Duodenal mucosa (tissue), 2 donors: ENCODE measurements around the gene UNC5A.

Experiments
- H3K27ac ChIP-seq: one replicate; pipeline ENCODE4 v1.7.0; 2013; ENCODE audit warnings: low read depth, low read length
- H3K27me3 ChIP-seq, 2 donors: one replicate each; pipeline ENCODE4 v1.7.0; 2013; ENCODE audit warnings: low read length in 2 of 2, control low read depth in 1 of 2; ENCODE audit not compliant: insufficient read depth in 2 of 2, control insufficient read depth in 1 of 2
- H3K36me3 ChIP-seq, 2 donors: one replicate each; pipeline ENCODE4 v1.7.0; 2013; ENCODE audit warnings: low read length in 2 of 2, control low read depth in 1 of 2; ENCODE audit not compliant: insufficient read depth in 2 of 2, control insufficient read depth in 1 of 2
- H3K4me1 ChIP-seq, 2 donors: one replicate each; pipeline ENCODE4 v1.7.0; 2013; ENCODE audit warnings: low read length in 2 of 2, control low read depth in 1 of 2; ENCODE audit not compliant: insufficient read depth in 2 of 2, control insufficient read depth in 1 of 2
- H3K4me3 ChIP-seq, 2 donors: one replicate each; pipeline ENCODE4 v1.7.0; 2013; ENCODE audit warnings: low read length in 2 of 2, low read depth in 1 of 2
- H3K9ac ChIP-seq, 2 donors: one replicate each; pipeline ENCODE4 v1.7.0; 2013; ENCODE audit warnings: low read length in 2 of 2, low read depth in 1 of 2
- H3K9me3 ChIP-seq, 2 donors: one replicate each; pipeline ENCODE4 v1.7.0; 2013; ENCODE audit warnings: low read length in 2 of 2, control low read depth in 1 of 2; ENCODE audit not compliant: control insufficient read depth in 1 of 2

The UNC5A gene

GRCh38 chr5:176851871-176852658, 41.7 kb downstream of the UNC5A start:
- Histone ChIP-seq H3K36me3 (no peaks in the 10 kb centered on the region), H3K4me3 (no peak overlapping the region), H3K4me1 (no peaks in the 10 kb centered on the region), H3K9ac (no peak overlapping the region), H3K9me3 (no peaks in the 10 kb centered on the region), H3K27me3 (peaks cover 4% of the 10 kb centered on the region in 2 donors), H3K27ac (no peak overlapping the region)

DNA sequence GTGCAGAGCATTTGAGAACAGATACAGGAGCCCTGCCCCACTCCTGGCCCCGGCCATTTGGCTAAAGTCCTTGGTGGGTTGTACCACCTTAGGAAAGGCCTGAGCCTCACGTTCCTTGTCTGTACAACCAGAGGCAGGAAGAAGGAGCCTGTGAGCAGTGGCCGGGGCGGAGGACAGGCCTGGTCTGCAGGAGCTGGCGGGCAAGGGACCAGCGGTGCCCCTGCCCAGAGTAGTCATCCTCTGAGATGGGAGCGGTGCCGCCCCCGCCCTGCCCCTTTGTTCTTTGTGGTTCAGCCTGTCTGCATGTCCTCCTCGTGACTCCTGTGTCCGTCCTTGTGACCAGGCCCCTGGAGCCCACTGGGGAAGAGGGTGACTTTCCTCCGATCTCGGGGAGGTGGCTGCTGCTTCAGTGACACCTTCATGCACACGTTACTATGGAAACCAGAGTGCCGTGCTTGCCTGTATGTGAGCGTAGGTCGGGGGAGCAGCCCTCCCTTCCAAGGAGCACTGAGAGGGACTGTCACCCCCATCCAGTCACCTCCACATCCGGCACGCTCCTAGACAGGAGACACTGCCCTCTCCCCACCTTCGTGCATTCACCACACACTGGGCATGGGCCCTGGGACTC, 42.9 kb downstream of the UNC5A start:
- H3K27me3 ChIP-seq: peaks cover 0 to 6% of the 10 kb centered on the region in 2 donors
- H3K4me3 ChIP-seq: no peak overlapping the region
- no peaks in the 10 kb centered on the region for H3K36me3 ChIP-seq
- H3K4me1 ChIP-seq: no peaks in the 10 kb centered on the region
- H3K9ac ChIP-seq: no peak overlapping the region
- no peaks in the 10 kb centered on the region for H3K9me3 ChIP-seq
- no peak overlapping the region for H3K27ac ChIP-seq

DNA sequence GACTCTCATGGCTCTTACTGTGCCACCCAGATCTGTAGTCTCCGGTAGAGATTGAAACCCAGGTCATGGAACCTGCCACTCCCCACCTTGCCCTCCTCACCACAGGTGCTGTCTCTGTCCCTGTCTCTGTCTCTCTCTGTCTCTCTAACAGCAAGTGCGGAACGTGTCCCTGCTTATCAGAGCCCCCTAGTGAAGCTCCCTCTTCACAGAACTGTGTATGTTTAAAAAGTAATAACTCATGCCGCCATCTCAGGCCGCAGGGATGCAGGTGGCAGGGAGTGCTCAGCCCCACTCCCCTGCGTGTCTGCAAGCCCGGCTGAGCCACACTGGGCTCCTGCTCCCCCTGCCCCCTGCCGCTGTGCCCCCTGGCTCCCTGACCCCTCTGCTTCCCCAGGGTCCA, 43.8 kb downstream of the UNC5A start:
- H3K36me3 ChIP-seq: no peaks in the 10 kb centered on the region
- no peak overlapping the region for H3K27ac ChIP-seq
- no peaks in the 10 kb centered on the region for H3K4me1 ChIP-seq
- H3K4me3 ChIP-seq: no peak overlapping the region
- H3K9me3 ChIP-seq: no peaks in the 10 kb centered on the region
- peaks cover 0 to 6% of the 10 kb centered on the region in 2 donors for H3K27me3 ChIP-seq
- H3K9ac ChIP-seq: no peak overlapping the region

DNA sequence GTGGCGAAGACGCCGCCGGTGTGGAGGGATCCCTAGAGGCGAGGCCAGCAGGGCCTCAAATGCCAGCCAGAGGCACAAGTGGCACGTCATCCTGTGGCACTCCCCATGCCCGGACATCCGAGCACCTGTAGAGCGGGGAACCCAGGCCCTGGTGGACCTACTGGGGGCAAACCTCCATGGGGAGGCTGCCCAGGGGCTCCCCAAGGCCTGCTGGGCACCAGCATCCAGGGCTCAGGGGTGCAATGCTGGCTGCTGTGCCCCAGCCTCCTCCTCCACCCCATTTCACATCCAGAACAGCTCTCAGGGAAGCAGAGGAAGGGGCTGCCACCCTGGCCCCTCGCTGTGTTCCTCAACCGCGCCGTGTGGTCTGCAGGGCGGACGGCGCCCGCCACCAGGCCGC, 45.2 kb downstream of the UNC5A start:
- H3K4me1 ChIP-seq: no peaks in the 10 kb centered on the region
- no peak overlapping the region for H3K4me3 ChIP-seq
- no peaks in the 10 kb centered on the region for H3K9me3 ChIP-seq
- no peak overlapping the region for H3K9ac ChIP-seq
- H3K27ac ChIP-seq: no peak overlapping the region
- no peaks in the 10 kb centered on the region for H3K36me3 ChIP-seq
- H3K27me3 ChIP-seq: peaks cover 0 to 6% of the 10 kb centered on the region in 2 donors

DNA sequence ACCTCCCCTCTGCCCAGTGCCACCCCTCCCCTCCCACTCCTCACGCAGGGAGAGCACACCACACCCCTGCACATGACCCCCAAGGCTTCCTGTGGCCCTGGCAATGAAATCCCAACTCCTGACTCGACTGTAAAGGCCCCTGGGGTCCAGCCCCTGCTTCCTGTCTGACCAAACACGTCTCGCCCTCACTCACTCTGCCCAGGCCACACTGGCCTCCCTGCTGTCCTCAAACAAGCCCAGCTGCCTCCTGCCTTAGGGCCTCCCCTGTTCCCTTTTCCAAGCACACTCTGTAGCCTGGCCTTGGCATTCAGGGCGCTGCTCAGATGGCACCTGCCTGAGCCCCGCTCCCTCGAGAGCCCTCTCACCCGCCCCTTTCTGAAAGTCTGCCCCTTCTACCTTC, 46.4 kb downstream of the UNC5A start:
- H3K4me1 ChIP-seq: no peaks in the 10 kb centered on the region
- H3K9ac ChIP-seq: no peak overlapping the region
- no peaks in the 10 kb centered on the region for H3K9me3 ChIP-seq
- no peak overlapping the region for H3K27ac ChIP-seq
- no peak overlapping the region for H3K4me3 ChIP-seq
- peaks cover 0 to 6% of the 10 kb centered on the region in 2 donors for H3K27me3 ChIP-seq
- no peaks in the 10 kb centered on the region for H3K36me3 ChIP-seq

DNA sequence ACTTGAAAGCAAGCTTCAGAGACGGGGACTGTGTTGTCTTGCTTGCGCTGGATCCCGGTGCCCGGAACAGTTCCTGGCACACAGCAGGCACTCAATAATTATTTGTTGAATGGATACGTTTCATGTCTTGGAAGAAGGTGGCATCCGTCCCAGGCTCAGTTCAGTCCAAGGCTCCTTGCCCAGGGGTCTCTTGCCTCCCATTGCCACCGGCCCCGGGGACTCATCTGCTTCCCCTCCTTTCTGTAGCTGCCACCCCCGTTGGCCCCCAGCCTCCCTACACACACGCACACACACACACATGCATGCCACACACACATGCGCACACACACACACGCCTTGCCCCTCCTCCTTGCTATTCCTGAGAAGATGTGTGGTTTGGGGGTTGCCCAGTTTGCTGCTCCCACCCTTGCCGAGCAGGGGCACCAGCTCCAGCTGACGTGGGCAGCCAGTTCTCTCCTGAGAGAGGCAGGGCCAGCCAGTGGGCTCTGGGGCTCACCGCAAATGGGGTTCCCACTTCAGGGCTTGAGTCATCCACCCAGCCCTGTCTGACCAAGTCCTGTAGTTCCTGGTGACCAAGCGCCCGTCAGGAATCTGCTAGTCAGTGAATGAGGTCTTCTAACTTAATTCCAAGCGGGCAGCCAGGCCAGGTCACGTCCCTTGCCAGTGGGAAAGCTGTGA, 47.0 kb downstream of the UNC5A start:
- Histone ChIP-seq H3K4me1 (no peaks in the 10 kb centered on the region), H3K9me3 (no peaks in the 10 kb centered on the region), H3K27ac (no peak overlapping the region), H3K27me3 (peaks cover 0 to 6% of the 10 kb centered on the region in 2 donors), H3K9ac (no peak overlapping the region), H3K4me3 (no peak overlapping the region), H3K36me3 (no peaks in the 10 kb centered on the region)

DNA sequence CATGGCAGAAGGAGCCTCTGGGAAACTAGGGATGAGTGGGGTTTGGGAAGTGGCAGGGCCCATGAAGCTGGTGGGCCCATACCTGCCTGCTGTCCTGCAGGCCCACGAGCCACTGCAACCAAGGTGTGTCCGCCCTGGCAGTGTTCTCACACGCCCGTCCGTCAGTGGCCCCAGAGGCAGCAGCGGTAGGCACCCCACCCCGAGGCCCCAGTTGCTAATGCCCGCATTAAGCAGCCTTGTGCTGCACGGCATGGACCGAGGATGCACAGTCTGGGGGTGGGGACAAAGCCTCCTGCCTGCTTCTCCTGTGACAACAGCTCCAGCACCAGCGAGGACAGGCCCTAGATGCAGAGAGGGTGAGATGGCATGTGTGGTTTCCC, 47.5 kb downstream of the UNC5A start:
- H3K36me3 ChIP-seq: no peaks in the 10 kb centered on the region
- no peaks in the 10 kb centered on the region for H3K9me3 ChIP-seq
- no peaks in the 10 kb centered on the region for H3K4me1 ChIP-seq
- H3K9ac ChIP-seq: no peak overlapping the region
- no peak overlapping the region for H3K4me3 ChIP-seq
- H3K27me3 ChIP-seq: peaks cover 3 to 8% of the 10 kb centered on the region in 2 donors
- no peak overlapping the region for H3K27ac ChIP-seq

- no peaks in the 10 kb centered on the region for H3K36me3 ChIP-seq
- H3K27ac ChIP-seq: no peak overlapping the region
- no peak overlapping the region for H3K9ac ChIP-seq
- H3K4me3 ChIP-seq: no peak overlapping the region
- H3K27me3 ChIP-seq: peaks cover 15 to 23% of the 10 kb centered on the region in 2 donors
- H3K9me3 ChIP-seq: no peaks in the 10 kb centered on the region
- no peaks in the 10 kb centered on the region for H3K4me1 ChIP-seq
These were observed 49.6 kb downstream of the UNC5A start for GRCh38 chr5:176859916-176860315.

DNA sequence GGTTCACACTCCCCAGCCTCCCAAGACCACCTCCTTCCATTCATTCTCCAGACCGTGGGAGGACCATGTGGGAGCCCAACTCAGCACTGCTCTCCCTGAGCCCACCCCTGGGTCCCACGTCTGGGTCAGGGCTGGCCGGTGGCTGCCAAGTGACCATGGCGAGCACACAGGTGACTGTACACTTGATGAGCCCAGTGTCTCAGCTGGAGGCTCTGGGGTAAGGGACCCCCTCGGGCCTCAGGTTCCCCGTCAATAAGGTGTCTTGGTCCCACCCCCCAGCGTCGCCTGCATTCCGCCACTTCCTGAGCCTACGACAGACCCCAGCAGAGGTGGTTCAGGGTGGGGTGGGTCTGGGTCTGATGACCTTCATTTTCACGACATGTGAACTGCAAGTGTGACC, 50.0 kb downstream of the UNC5A start:
- no peaks in the 10 kb centered on the region for H3K36me3 ChIP-seq
- H3K27me3 ChIP-seq: peaks cover 15 to 23% of the 10 kb centered on the region in 2 donors
- no peaks in the 10 kb centered on the region for H3K4me1 ChIP-seq
- H3K9me3 ChIP-seq: no peaks in the 10 kb centered on the region
- no peak overlapping the region for H3K4me3 ChIP-seq
- H3K27ac ChIP-seq: no peak overlapping the region
- no peak overlapping the region for H3K9ac ChIP-seq

DNA sequence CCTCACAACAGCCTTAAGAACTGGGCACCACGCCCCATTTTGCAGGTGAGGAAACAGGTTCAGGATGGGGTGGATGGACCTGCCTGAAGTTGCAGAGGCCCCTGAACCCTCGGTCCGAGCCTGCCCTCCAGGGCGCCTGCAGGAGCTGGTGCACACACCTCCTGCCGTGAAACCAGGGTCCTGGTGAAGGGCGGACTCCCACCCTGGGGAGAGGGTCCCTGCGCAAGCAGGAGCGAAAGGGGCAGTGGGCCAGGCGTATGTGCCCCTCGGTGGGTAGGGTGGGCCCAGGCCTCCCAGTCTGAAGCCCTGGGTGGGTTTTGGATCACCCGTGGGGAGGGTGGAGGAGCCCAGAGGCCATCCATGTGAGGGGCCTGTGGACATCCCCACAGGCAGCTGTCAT, 50.9 kb downstream of the UNC5A start:
- H3K27ac ChIP-seq: no peak overlapping the region
- peaks cover 23 to 28% of the 10 kb centered on the region in 2 donors for H3K27me3 ChIP-seq
- H3K9ac ChIP-seq: no peak overlapping the region
- no peak overlapping the region for H3K4me3 ChIP-seq
- no peaks in the 10 kb centered on the region for H3K9me3 ChIP-seq
- H3K36me3 ChIP-seq: no peaks in the 10 kb centered on the region
- H3K4me1 ChIP-seq: no peaks in the 10 kb centered on the region
